ENCODE measurements around the gene BAD.
A peak's percentile ranks its signal among the peaks of the same experiment; 100 is the strongest.

The BAD gene

DNA sequence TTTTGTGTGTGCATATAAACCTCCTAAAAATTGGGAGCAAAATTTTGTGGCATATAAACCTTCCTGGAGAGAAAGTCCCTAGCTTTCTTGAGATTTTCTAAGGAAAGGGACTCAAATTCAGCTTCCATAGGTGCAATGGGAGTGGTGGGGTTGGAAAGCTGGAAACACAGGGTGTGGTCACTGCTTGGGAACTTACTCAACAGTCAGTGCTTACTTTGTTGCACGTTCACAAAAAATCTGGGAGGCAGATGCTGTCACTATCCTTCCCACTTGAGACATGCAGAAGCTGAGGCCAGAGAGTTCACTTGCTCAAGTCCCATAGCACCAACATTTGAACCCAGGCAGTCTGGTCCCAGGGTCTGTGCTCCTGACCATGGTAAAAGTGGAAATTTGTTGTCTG lies 11.8 kb upstream of the BAD start:
- no peak for DNase-seq (ENCODE audit: low spot score)

DNA sequence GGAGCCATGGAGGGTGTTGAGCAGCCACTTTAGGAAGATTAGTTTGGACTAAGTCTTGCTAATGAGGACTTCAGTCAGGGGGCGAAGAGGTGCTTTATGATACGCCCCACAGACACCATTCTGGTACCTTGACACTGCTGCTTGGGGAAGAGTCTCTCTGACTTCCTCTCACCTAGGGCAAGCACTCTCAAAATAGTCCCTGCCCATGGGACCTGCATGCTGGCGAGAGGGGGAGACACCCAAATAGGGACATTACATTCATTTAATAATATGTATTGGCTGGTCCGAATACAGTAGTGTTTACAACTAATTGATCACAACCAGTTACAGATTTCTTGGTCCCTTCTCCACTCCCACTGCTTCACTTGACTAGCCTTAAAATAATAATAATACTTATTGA lies 11.3 kb upstream of the BAD start:
- DNase-seq (ENCODE audit: low spot score) = no peak

DNA sequence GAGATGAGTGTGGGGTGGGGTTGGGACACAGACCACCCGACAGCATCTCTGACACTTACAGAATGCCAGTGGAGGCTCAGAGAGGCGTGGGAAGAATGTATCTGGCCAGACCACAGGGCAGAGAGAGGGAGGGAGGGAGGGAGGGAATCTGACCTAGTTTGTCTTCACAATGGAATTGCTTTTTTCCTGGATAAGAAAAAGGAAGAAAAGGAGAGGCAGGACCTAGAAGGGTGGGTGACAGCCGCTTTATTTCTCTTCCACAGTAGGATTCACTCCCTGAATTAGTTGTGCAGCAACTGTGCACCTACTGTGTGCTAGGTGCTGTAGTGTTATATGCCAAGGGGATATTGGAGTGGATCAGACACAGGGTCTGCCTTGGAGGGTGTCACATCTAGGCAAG lies 10.3 kb upstream of the BAD start:
- no peak for DNase-seq (ENCODE audit: low spot score)

DNA sequence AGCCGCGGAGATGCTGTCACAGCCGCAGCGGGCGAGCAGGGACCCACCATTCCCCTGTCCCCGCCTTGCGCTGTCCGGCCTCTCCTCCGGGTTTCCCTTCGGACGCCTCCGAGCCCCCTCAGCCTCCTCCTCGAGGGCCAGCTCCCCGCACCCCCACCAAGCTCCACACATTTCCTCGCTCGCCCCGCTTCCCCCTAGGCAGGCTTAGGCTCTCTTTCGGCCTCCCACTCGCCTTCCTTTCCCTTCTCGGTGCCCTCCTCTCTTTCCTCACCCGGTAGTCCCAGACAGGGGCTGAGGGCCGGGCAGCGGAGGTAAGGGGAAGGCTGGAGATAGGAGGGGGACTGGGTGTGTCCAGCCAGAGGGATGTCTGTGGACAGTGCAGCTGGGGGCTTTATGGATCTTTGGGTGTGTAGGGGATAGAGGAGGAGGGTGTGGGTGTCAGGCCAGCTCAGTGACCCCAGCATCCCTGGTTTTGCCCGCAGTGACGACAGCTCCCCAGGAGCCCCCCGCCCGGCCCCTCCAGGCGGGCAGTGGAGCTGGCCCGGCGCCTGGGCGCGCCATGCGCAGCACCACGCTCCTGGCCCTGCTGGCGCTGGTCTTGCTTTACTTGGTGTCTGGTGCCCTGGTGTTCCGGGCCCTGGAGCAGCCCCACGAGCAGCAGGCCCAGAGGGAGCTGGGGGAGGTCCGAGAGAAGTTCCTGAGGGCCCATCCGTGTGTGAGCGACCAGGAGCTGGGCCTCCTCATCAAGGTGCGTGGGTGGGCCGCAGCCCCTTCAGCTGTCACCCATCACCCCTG lies 8.2 kb upstream of the BAD start:
- no peak for DNase-seq (ENCODE audit: low spot score)

DNA sequence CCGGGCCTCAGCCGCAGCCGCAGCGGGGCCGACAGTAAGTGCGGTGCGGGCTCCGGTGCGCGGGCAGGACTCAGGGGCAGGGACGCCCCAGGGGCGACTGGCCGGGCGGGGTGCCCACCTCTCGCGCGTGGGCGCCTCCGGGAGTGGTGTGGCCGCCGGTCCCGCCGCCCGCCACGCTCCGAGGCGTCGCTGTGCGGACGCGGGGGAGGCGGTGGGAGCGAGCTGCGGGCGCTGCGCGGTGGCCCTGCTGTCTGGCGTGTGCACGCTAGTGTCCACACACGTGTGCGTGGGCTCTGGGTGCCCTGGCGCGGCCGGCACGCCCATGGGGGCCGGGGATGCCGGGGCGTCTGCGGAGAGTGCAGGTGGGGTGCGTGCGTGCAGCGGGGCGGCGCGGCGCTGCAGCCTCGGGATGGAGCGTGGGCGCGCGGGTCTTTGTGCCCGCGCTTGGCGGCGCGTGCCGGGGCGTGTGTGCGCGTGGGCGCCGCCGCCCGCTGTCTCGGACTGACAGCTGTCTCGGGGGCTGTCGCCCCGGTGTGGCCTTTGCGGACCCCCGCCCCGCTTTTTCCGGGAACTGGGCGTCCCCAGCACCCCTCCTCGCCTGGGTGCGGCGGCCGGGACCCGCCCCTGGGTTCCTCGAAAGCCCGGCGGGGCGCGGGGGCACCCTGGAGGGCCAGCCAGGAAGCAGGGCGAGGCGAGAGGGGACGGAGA lies 7.4 kb upstream of the BAD start:
- DNase-seq (ENCODE audit: low spot score) = no peak

DNA sequence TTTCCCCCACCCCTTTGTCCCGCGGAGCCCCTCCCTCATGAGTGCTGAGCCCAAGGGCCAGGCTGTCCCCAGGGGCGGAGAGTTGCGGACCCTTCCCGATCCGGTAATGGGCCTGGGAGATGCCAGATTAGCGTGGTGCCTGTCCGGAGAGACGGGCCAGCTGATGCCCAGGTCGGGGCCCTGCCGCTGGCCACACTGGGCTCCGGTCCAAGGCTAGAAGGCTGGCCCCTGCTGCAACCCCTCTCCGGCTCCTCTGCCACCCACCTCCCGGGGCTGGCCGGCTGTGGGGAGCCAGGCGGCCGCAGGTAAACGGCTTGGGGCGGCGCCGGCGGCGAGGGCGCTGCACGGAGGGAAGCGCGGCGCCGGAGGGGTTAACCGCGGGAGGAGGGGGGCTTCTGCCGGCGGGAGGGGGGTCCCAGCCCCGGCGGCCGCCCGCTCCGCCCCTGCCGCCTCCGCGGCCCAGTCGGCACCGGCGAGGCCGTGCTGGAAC lies 6.8 kb upstream of the BAD start, which contains the start of gene KCNK4:
TSS of gene KCNK4 (plus strand) at position 41 of the 490 bp plus-strand sequence. CDS start 1,717 bp downstream, outside the sequence.
- no peak for DNase-seq (ENCODE audit: low spot score)

DNA sequence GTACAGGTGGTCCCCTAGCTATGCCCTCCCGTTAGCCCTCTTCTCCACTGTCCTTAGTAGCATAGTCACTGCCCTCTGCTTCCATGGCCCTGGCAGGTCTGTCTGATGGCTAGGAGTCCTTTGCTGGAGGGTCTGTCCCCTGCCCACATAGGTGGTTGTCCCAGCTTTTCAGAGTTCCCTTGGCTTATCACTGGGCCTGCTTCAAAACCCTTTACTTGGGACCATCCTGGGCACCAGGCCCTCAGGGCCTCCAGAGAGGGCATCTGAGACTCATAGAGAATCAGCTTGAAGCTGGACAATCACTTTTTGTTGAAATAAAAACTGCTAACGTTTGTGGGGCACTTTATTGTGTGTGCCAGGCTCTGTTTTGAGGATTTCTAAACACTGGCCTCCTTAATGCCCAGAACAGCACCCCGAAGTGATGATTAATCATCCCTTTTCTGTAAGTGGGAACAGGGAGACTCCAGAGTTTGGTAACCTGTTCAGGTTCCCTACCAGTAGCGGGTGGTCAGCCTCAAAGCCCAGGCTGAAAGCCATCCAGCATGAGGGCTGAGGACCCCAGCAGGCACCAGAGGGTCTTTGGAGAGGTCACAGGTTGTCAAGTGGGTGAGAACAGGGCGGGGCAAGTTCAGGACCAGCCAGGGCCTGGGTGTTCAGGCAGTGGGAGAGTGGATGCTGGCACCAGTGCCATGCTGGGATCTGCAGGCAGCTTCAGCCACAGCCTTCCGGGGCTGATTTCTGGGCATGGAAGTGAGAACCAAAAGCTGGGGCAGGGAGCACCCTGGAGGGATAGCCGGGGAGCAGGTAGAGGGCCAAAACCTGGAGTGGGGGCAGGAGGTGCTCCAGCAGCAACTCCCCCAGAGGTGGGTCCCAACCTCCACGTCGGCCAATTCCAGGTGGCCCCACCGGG lies 6.1 kb upstream of the BAD start:
- no peak for DNase-seq (ENCODE audit: low spot score)

DNA sequence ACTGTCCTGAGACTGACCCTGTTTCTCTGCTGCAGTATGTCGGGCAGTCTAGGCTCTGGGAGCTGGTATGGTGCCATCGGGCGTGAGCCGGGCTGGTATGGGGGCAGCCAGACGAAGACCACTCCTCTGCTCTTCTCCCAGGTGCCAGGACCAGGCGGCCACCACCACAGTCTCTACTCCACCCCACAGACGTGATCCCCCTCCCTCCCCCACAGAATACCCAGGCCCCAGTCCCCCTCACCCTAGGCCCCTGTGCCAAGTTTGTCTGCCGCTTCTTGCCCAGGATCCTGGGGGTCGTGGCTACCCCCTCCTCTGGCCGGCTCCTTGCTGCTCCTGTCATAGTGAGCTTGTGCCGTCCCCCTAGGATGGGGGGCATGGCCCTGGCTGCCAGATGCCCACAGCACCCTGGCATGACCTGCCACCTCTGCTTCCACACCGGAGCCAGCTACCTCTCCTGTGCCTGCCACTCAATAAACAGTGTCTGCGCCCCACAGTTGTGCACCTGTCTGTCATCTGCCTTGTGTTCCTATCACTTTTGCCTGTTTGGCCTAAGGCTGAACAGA lies 4.6 kb upstream of the BAD start:
- no peak for DNase-seq (ENCODE audit: low spot score)

DNA sequence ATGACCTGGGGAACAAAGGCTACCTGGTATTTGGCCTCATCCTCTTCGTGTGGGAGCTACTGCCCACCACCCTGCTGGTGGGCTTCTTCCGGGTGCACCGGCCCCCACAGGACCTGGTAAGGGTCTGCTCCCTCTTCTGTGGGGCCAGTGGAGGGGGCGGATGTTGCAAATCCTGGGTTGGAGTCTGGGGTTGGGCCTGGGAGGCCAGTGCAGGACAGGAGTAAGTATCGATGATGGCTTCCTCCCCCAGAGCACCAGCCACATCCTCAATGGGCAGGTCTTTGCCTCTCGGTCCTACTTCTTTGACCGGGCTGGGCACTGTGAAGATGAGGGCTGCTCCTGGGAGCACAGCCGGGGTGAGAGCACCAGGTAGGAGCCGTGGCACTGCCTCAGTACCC lies 3.9 kb upstream of the BAD start:
- DNase-seq (ENCODE audit: low spot score) = no peak

DNA sequence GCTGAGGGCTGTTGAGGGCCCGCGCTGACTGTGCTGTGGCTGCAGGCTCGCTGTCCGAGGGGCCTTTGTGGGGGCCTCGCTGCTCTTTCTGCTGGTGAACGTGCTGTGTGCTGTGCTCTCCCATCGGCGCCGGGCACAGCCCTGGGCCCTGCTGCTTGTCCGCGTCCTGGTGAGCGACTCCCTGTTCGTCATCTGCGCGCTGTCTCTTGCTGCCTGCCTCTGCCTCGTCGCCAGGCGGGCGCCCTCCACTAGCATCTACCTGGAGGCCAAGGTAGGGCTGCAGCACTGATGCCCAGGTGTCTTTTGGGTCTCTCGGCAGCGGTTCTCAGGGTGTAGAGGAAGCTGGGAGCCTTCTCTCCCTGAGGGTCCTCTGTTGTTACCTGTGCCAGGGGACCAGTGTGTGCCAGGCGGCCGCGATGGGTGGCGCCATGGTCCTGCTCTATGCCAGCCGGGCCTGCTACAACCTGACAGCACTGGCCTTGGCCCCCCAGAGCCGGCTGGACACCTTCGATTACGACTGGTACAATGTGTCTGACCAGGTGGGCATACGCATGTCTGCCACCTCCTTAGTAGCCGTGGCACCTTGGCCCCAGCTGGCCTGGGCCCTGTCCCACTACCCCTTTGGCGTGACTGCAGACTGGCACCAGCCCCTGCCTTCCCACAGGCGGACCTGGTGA lies 3.3 kb upstream of the BAD start:
- DNase-seq (ENCODE audit: low spot score) = no peak

DNA sequence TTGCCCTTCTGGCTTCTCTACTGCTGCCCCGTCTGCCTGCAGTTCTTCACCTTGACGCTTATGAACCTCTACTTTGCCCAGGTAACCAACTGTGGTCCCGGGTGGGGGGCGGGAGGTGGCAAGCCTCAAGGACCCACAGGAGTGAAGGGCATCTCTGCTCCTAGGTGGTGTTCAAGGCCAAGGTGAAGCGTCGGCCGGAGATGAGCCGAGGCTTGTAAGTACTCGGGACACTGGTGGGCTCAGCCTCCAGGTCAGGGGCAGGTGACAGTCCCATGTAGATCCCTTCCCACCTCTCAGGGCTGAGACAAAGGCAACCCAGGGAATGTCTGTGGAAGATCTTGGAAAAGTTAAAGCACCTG lies 2.3 kb upstream of the BAD start:
- no peak for DNase-seq (ENCODE audit: low spot score)

DNA sequence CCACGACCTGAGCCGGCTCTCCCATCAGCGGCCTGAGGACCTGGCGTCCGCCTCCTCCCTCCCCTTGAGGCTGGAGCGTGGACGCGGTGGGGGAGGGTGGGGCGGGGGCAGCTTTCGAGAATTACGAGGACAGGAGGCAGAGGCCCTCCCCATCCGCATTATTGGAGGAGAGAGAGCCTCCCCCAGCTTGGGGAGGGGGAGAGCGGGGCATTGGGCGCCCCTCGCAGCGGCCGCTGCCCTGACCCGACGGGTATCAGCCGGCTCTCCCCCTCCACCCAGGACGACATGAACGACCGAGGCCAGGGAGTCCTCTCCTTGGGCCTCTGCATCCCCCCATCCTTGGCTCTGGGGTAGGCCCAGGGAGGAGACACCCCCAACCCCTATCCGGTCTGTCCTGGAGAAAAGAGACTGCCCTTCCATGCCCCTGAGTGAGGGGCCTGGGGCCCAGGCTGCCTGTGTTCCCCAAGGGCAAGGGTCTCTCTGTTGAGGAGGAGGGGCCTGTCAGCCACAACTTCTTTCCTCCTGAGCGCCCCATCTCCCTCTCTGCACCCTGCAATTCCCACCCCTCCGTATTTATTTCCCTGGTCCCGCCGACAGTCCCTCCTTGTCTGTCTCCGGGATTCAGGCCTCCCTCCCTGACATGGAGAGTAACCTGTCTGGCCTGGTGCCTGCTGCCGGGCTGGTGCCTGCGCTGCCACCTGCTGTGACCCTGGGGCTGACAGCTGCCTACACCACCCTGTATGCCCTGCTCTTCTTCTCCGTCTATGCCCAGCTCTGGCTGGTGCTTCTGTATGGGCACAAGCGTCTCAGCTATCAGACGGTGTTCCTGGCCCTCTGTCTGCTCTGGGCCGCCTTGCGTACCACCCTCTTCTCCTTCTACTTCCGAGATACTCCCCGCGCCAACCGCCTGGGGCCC lies 1.7 kb upstream of the BAD start:
- peak; percentile 45 for DNase-seq (ENCODE audit: low spot score)

DNA sequence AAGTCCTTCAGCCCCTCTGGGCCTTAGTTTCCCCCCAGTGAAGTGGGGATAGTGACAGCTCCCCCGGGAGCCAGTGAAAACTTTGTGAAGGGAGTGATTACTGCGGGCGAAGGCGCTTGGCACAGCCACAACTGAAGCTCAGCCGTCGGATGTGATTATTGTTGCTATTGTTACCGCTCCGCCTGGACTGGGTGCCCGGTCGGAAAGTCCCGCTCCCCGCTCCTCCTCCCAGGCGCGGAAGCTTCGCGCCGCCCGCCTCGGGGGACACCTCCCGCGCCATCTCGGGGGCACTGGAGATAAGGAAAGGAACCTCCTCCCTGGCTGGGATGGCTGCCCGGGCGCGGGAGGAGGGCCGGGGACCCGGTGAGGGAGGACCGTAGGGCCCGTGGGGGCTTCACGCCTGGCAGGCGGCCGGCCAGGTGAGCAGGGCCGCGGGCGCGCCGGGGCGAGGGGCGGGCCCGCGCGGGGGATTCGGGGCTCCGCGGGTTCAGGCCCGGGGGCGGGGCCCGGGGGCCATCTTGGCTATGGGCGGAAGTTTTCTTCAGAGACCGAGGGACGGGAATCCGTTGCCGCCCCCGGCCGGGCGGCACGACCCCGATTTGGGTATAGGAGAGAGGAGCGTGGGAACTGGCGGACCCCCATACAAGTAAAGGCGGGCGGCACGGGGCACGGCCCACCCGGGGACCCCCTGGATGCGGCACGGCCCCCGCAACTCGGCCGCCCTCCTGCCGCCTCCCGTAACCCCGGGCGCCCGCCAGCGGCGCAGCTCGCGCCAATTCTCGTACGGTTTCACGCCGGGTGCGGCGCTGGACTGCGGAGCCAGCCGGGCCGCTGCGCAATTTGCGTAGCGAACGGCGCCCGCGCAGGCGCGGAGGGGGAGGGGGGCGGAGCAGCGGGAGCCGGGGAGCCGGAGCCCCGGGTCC lies 758 bp upstream of the BAD start, which contains the start of gene GPR137:
TSS of gene GPR137 (plus strand) at position 887 of the 923 bp plus-strand sequence. CDS start 677 bp downstream, outside the sequence.
- DNase-seq (ENCODE audit: low spot score) = peak; percentile 94

DNA sequence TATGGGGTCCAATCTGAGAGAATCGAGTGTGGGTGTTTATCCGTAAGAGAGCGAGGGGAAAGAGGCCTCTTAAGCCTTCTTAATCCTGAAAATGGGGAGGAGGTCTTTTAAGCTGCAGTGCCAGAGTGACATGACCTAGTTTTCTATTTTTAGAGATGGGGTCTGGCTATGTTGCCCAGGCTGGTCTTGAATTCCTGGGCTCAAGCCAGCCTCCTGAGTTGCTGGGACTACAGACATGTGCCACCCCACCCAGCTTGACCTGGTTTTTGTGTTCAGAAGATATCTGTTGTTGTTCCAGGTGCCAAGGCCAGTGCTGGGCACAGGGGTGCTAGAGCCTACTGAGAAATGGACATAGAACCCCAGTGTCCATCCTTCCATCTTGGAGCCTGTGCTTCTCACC lies 1.4 kb downstream of the BAD start:
- no peak for DNase-seq (ENCODE audit: low spot score)

DNA sequence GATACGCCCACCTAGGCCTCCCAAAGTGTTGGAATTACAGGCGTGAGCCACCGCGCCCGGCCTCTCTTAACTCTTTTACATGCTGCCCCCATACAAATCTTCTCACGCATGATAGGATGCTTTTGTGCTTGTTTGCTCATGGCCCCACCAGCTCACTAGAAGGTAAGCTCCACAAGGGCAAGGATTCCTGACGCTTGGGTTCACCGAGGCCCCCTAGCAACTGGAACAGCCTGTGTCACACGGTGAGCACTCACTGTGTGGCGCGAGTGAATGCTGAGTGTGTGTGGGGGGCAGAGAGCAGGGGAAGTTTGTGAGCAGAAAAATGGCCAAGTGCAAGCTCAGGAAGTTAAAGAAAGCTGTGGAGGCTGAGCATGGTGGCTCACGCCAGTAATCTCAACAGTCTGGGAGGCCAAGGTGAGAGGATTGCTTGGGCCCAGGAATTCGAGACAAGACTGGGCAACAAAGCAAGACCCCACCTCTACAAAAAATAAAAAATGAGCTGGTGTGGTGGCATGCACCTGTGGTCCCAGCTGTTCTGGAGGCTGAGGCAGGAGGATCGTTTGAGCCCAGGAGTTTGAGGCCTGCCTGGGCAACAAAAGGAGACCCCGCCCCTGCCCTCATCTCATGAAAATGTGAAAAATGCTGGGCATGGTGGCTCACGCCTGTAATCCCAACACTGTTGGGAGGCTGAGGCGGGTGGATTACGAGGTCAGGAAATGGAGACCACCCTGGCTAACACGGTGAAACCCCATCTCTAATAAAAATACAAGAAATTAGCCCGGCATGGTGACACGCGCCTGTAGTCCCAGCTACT lies 2.3 kb downstream of the BAD start:
- no peak for DNase-seq (ENCODE audit: low spot score)

DNA sequence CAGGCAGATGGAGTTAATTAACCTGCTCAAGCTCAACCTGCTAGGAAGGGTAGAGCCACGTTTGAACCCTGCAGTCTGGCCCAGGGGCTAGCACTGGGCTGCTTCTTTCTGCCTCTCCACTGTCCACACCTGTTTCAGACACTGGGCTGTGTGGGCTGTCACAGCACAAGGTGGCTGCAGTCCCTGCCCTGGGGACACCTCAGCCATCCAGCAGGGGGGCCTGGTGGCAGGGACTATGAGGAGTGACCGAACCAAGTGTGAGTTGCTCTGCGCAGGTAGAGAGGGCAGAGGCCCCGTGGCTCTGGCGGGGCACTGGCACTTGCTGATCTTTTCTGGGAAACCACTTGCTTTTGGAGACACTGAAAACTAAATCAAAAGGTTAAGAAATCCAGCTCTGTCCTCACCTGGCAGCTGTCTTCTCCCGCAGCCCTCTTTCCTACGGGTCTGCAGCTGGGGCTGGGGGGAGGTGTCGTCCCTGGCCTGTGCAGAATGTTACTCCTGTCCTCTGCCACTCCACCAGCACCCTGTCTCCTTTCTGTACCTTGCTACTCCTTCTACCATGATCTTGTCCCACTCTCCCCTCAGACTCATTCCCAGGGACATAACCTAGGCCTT lies 5.8 kb downstream of the BAD start:
- DNase-seq (ENCODE audit: low spot score) = no peak

DNA sequence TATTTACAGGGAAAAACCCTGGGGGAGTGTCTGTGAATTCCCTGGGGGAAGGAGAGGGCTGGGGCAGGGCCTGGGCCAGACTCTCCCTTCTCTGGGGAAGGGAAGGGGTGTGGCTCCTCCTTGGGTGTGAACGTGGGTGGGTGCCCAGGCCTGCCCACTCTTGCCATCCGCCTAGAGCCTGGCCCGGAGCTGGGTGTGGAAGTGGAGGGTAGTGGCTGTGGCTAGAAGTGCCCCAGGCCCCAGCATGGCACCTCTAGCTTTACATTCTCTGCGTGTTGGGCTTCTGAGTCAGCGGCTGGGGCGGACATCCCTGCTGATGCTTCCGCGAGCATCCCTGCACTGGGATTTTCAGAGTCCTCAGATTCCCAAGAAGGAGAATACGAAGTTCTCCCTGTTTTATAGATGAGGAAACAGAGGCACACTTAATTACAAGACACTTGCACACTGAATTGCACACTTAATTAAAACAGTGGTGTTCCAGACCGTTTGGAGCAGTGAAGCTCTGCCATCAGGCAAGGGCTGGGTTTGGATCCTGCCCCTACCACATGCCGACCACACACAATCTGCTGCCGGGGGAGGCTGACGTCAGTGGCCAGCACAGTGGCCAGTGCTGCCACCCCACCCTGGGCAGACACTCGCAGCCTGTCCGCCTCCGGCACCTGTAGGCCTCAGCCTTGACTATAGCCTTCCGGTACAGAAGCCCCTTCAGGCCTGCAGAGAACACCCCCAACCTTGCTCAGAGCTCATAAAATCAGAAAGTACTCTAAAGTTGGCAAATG lies 7.6 kb downstream of the BAD start:
- DNase-seq (ENCODE audit: low spot score) = no peak

Measured in germinal center (tissue), 1 donor.